ENCODE measurements around the gene DGUOK. TPM values are rescaled to one million over a fixed set of nuclear protein-coding genes. Genes with fewer than 3 reads are reported as not detected.

DGUOK gene
- total RNA-seq, 4 donors from 2014 or later: 30.5 to 38.9 (median 36.3) TPM

DNA sequence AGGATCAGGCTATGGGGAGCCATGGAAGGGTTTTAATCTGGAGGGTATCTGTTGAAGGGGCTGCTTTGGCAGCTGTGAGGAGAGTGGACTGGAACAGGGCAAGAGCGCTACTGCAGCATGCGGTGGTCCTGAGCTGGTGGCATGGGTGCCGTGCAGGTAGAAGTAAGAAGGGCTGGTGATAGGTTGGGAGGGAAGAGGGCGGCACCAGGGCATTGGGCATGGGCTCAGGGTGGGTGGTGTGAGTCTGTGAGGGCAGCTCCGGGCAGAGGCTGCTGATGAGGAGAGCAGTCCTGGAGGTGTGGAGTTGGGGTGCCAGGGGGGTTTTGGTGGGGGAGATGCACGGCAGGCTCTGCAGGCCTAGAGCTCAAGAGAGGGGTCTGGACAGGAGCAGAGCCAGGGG is 31.8 kb upstream of the DGUOK start:
- TF ChIP-seq, protein P1, sequence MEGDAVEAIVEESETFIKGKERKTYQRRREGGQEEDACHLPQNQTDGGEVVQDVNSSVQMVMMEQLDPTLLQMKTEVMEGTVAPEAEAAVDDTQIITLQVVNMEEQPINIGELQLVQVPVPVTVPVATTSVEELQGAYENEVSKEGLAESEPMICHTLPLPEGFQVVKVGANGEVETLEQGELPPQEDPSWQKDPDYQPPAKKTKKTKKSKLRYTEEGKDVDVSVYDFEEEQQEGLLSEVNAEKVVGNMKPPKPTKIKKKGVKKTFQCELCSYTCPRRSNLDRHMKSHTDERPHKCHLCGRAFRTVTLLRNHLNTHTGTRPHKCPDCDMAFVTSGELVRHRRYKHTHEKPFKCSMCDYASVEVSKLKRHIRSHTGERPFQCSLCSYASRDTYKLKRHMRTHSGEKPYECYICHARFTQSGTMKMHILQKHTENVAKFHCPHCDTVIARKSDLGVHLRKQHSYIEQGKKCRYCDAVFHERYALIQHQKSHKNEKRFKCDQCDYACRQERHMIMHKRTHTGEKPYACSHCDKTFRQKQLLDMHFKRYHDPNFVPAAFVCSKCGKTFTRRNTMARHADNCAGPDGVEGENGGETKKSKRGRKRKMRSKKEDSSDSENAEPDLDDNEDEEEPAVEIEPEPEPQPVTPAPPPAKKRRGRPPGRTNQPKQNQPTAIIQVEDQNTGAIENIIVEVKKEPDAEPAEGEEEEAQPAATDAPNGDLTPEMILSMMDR (IDR thresholded peaks at IDR 0.05): no peak
- ATAC-seq (ENCODE audit: low FRiP score) (no peak), DNase-seq (ENCODE audit: low spot score) (no peak)

DNA sequence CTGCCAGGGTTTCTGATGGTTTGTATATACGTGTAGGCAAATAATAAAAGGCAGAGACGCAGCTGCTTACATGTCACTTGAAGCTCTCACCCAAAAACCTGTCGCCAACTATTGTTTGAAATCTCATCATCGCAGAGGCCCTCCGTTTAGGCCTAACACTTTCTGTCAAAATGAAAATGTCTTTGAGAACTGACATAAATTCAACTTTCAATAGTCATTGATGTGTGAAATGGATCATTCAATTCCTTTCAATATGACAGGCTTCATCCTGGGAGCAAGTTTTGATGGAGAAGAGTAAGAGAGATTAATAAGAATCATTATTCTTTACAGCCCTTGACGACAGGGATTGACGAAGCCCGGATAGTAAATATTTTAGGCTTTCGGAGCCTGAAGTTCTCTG is 31.2 kb upstream of the DGUOK start:
- DNase-seq (ENCODE audit: low spot score): no peak
- ATAC-seq (ENCODE audit: low FRiP score): no peak
- TF ChIP-seq, protein P1 (IDR thresholded peaks at IDR 0.05): no peak

DNA sequence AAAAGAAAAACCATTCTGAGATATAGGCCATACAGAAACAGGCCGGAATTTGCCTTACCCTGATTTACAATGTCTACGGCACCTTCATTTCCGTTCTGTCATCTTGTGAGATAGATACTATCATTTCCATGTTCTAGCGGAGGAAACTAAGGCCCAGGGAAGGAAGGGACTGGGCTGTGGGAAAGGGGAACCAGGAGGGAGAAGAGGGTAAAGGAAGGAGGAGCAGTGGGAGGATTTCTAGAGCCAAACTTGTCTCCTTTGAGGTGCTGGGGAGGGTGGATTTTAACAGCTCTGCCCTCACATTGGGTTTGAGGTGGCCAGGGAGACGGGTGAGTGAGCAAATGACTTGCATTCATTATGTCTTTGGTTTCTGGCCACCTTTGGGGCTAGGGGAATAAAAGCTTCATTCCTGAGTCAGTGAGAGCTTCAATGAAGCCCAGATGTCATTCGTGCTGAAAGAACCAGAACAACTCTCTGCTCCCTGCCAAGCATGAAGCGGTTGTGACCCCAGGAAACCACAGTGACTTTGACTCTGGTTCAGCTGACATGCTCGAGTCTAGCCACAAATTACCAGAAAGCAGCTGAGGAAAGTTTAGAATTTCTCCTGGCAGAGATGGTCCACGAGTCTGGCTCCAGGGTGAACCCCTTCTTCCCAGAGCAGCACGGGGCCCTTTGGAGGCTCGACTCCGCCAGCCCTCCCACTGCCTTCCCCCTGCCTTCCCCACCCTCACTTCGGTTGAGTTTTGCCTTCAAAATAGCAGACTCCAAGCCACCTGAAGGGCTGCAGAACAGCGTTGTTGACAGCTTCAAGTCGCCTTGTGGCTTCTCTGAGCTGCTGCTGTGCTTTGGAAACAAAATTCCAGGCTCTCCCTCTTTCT is 30.1 kb upstream of the DGUOK start:
- DNase-seq (ENCODE audit: low spot score) (no peak), ATAC-seq (ENCODE audit: low FRiP score) (no peak)
- TF ChIP-seq, protein P1 (IDR thresholded peaks at IDR 0.05): no peak

DNA sequence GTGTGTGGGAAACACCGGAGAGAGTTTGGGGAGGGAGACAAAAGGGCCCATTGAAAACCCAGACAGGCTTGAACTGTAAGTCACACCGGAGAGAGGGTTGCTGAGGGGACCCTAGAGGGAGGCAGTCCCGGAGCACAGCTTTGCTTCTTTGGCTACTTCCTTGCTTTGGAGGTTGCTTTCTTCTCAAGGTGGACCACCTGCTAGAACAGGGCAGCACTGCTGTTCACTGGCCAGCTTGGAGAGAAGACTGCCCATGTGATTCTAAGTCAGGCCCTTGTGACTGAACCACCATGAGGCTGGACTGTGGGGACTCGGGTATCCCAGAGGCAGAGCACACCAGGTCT is 29.5 kb upstream of the DGUOK start:
- ATAC-seq (ENCODE audit: low FRiP score): no peak
- no peak for DNase-seq (ENCODE audit: low spot score)

DNA sequence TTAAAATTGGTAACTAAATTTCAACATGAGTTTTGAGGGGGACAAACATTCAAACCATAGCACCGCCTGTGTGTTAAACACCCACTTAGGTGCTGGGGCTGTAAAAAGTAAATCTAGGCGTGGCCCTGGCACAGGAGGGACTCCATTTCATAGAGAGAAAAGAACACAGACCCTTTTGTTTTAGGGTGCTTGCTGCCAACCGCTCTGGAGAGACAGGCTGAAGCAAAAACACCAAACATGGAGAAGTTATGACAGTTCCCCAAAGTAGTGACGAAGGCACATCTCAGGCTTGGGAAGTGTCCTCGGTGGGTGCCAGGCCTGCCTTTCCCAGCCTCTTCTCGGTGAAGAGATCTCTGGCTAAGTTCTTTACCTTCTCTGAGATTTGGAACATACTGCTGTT is 28.7 kb upstream of the DGUOK start:
- DNase-seq (ENCODE audit: low spot score): no peak
- no peak for ATAC-seq (ENCODE audit: low FRiP score)
- TF ChIP-seq, protein P1 (IDR thresholded peaks at IDR 0.05): no peak

More for the DNA sequence above, 29.5 kb upstream of the DGUOK start:
- TF ChIP-seq, protein P1 (IDR thresholded peaks at IDR 0.05): no peak

DNA sequence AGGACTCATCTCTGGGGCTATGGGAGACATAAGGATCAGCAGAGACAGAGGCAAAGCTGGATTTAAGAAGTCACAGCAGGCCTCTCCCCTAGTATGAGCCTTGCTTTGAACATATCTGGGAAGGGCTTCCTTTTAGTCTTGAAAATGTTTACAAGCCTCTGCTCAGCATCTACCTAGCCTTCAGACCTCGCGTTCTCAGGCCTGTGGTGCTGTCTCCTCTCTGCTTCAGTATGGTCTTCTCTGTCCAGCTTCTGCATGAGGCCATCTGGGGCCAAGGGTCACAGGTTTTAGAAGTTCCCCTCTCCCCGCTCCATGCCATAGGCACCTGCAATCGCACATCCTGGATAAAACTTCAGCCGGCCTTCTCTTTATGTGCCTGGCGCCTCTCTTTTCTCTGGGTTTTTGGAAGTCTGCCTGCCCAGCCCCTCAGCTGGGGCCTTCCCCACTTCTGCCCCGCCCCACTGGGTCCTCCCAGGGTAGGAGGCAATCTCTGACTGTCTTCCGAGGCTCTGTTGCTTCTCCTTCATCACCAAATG is 26.8 kb upstream of the DGUOK start:
- no peak for ATAC-seq (ENCODE audit: low FRiP score)
- DNase-seq (ENCODE audit: low spot score): no peak
- TF ChIP-seq, protein P1 (IDR thresholded peaks at IDR 0.05): no peak

DNA sequence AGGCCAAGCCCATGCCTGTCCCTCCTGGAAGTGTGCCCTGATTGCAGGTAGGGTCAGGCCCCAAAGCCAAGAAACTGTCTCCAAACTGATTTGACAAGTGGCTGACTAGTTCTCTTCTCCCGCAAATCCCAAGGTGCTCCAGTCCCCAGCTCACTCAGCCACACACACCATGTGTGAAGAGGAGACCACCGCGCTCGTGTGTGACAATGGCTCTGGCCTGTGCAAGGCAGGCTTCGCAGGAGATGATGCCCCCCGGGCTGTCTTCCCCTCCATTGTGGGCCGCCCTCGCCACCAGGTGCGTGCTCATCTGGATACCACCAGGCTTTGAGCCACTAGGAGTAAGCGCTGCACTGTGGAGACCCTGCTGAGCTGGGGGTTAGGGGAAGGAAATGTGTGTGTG is 25.5 kb upstream of the DGUOK start:
- TF ChIP-seq, protein P1 (IDR thresholded peaks at IDR 0.05): no peak
- ATAC-seq (ENCODE audit: low FRiP score) (no peak), DNase-seq (ENCODE audit: low spot score) (no peak)
